ENCODE results near the gene SETD5. TPM values are rescaled to one million over a fixed set of nuclear protein-coding genes. Genes with fewer than 3 reads are reported as not detected.

SETD5 gene
- total and polyA plus RNA-seq, 2 donors (not counting 1 experiment from before 2014, with no cell fraction given) = 64.2 to 201 TPM

DNA sequence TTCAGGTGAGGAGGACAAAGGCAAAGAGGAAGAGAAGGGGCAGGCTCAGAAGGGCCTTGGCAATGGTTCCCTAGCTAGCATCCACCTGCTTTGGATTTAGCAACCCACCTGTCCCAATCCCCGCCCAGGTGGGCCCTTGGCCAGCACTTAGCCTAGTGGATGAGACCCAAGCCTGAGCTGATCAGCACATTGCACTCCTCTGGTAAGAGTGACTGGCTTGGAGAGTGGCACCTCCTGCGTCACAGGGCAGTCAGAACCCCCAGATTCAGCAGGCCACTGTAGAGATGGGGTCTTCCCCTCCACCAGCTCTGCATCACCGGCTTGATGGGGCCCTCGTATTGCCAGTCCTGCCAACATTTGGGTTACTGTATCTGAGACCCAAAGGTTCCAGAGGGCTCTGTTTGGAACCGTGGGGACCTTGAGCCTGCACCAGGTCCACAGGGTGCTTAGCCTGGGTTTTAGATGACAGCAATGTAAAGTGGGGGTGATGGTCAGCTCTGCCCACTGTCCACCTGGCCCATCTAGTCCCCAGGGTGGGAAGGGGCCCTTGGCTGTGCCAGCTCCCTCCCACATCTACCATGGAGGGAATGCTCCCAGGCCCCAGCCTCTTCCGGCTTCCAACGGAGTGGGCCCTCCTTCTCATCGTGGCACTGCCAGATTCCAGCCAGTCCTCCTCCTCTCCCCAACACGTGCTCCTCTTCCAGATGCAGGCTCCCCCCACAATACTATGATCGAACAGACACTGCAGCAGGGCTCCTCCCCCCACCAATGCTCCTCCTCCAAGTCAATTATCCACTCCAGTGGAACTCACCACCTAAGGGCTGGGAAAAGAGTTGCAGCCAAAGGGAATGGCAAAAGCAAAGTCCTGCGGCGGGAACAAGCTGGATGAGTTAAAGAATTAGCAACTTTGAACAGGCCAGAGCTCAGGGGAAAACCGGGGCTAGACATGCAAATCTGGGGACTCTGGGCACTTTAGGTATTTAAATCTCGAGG is 110.5 kb downstream of the SETD5 start:
- CTCF ChIA-PET = interaction anchor here (1.5 kb wide), 1 partner anchor 10 kb away, joined by 6 read pairs; no protein-coding TSS in a partner anchor
- no peaks in the 10 kb centered on the region for H3K9me3 Mint-ChIP-seq (ENCODE audit: insufficient read depth)
- no peak for ATAC-seq (ENCODE audit: low read depth)

More for the DNA sequence above, 110.5 kb downstream of the SETD5 start:
- intact Hi-C loops (cut with micrococcal nuclease) = no loop called here
- DNase-seq = no peak
- TF ChIP-seq, protein P1, sequence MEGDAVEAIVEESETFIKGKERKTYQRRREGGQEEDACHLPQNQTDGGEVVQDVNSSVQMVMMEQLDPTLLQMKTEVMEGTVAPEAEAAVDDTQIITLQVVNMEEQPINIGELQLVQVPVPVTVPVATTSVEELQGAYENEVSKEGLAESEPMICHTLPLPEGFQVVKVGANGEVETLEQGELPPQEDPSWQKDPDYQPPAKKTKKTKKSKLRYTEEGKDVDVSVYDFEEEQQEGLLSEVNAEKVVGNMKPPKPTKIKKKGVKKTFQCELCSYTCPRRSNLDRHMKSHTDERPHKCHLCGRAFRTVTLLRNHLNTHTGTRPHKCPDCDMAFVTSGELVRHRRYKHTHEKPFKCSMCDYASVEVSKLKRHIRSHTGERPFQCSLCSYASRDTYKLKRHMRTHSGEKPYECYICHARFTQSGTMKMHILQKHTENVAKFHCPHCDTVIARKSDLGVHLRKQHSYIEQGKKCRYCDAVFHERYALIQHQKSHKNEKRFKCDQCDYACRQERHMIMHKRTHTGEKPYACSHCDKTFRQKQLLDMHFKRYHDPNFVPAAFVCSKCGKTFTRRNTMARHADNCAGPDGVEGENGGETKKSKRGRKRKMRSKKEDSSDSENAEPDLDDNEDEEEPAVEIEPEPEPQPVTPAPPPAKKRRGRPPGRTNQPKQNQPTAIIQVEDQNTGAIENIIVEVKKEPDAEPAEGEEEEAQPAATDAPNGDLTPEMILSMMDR (IDR thresholded peaks at IDR 0.05) = no peak
- TF ChIP-seq EZH2 (IDR thresholded peaks at IDR 0.05; ENCODE audit: borderline replicate concordance, insufficient read depth, low read depth, low read length, poor library complexity, severe bottlenecking) = no peak
- H3K27me3 Mint-ChIP-seq = peaks cover 32% of the 10 kb centered on the region
- peaks cover 0 to 29% (median 8%) of the 10 kb centered on the region in 4 experiments for H3K27me3 ChIP-seq (replicated peaks in 1 of 4; ENCODE audit: control extremely low read depth in 1 of 4, control insufficient read depth in 3 of 4, insufficient read depth in 4 of 4, low read length in 3 of 4)
- no peak overlapping the region for H3K4me2 ChIP-seq (replicated peaks; ENCODE audit: low read depth, low read length, poor library complexity, severe bottlenecking)
- POLR2A ChIA-PET = no interaction called here
- no peak overlapping the region for H3K27ac ChIP-seq (ENCODE audit: low read length in 2 of 2)
- no peak overlapping the region for H3K9ac ChIP-seq (ENCODE audit: low read length)
- no peaks in the 10 kb centered on the region for H4K20me1 ChIP-seq (ENCODE audit: control insufficient read depth, insufficient read depth, low read length, poor library complexity, severe bottlenecking)
- no peak overlapping the region for H3K27ac Mint-ChIP-seq
- H3K79me2 ChIP-seq (ENCODE audit: control insufficient read depth, insufficient read depth, low read length) = no peaks in the 10 kb centered on the region
- 71% methylated on average over 14 of the region's 14 CpGs for WGBS (ENCODE audit: insufficient coverage)
- peaks cover 9 to 17% of the 10 kb centered on the region in 2 donors for H3K4me1 ChIP-seq (ENCODE audit: control insufficient read depth in 2 of 2, insufficient read depth in 2 of 2, low read length in 2 of 2)
- H3K9me3 ChIP-seq (ENCODE audit: control extremely low read depth in 1 of 3, control insufficient read depth in 2 of 3, insufficient read depth in 1 of 3, low read length in 2 of 3) = peaks cover 0 to 16% (median 0%) of the 10 kb centered on the region in 3 donors
- no peak overlapping the region for H2AFZ ChIP-seq (ENCODE audit: insufficient read depth, low read depth, low read length, poor library complexity, severe bottlenecking)
- H3K36me3 ChIP-seq (replicated peaks in 1 of 2; ENCODE audit: control extremely low read depth in 1 of 2, control insufficient read depth in 1 of 2, extremely low read depth in 1 of 2, insufficient read depth in 2 of 2, low read length in 1 of 2) = no peaks in the 10 kb centered on the region
- peaks cover 19% of the 10 kb centered on the region for H3K4me1 Mint-ChIP-seq
- no peak overlapping the region for H3K4me3 ChIP-seq (ENCODE audit: control extremely low read depth in 1 of 5, extremely low read depth in 1 of 5, insufficient read depth in 1 of 5, low read depth in 2 of 5, low read length in 4 of 5)
- no peak overlapping the region for H3K4me3 Mint-ChIP-seq

All from B cell (primary cell).